Hematopoietic multipotent progenitor cell treated with erythropoietin and hydrocortisone succinate and interleukin-3 and kit ligand, for 6 days (in vitro differentiated cells): Measurements from ENCODE around the gene AP1M1.

ENCODE experiments used
- DNase-seq: peaks from one replicate; pipeline ENCODE4 v3.0.0-alpha.2; 2015

The AP1M1 gene

GRCh38 chr19:16185768-16186123 lies 12.0 kb upstream of the AP1M1 start:
- peak; percentile 69 for DNase-seq

- DNase-seq: no peak
These were observed 9.2 kb upstream of the AP1M1 start for GRCh38 chr19:16188521-16188920.

DNA sequence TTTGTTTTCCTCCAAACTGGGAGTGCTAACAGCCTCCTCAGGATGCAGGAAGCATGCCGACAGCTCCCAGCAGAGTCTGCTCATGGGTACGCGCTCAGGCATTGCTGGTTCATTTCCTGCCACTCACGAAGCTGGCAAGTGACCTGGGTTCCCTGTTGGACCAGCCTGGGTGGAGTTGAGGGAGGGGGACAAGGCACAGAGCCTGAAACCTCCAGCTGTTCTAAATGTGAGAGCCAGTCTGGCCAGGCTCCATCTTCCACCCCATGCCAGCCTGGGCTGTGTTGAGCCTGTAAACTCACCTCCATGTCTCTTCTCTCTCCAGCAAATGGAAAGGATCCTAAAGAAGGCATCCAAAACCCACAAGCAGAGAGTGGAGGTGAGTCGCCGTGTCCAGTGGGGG lies 7.5 kb upstream of the AP1M1 start:
- no peak for DNase-seq

GRCh38 chr19:16190736-16191135 lies 7.0 kb upstream of the AP1M1 start:
- no peak for DNase-seq

GRCh38 chr19:16191216-16191908 lies 6.3 kb upstream of the AP1M1 start:
- DNase-seq: no peak

- DNase-seq: no peak
These were observed 4.2 kb upstream of the AP1M1 start for GRCh38 chr19:16193466-16193865.

- DNase-seq: peak; percentile 93
These were observed 506 bp upstream of the AP1M1 start for GRCh38 chr19:16197188-16197621.

DNA sequence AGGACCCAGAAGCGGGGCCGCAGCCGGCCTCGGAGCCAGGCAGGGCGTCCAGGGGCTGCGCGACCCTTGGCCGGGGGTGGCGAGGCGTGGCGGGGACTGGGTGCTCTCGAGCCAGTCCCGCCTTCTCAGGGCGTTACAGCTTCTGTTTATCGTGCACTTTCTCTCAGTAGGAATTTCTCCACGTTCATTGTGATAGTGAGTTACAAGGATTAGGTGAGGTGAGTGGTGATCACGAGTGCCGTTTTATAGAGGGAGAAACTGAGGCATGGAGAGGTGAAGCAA lies 600 bp downstream of the AP1M1 start:
- peak; percentile 56 for DNase-seq

DNA sequence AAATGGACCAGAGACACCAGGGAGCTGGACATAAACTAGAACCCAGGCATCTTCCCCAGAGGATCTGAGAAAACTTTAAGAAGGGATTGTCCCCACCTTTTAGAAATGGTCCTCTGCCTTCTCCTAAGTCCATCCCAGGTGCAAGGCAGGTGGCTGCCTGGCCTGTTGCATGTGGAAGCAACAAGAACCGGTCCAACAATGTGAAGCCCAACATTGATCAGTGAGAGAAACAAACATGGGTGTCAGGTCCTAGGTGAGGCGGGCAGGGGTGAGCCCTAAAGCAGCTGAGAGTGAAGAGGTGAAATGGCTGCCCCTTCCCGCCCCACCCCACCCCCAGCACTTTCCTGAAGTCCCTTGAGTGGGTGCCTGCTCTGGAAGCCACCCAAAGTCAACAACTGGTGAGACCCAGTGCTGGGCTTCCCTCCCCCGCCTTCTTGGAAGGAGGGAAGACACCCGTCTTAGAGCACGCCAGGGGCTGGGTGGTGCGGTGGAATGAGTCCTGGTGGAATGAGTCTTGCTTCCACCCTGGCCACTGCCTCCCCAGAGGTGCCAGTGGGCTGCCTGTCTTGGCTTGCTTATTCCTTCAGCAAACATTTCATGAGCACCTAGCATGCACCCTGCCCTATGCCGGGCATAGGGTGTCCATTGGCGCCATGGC lies 1.7 kb downstream of the AP1M1 start:
- DNase-seq: no peak

DNA sequence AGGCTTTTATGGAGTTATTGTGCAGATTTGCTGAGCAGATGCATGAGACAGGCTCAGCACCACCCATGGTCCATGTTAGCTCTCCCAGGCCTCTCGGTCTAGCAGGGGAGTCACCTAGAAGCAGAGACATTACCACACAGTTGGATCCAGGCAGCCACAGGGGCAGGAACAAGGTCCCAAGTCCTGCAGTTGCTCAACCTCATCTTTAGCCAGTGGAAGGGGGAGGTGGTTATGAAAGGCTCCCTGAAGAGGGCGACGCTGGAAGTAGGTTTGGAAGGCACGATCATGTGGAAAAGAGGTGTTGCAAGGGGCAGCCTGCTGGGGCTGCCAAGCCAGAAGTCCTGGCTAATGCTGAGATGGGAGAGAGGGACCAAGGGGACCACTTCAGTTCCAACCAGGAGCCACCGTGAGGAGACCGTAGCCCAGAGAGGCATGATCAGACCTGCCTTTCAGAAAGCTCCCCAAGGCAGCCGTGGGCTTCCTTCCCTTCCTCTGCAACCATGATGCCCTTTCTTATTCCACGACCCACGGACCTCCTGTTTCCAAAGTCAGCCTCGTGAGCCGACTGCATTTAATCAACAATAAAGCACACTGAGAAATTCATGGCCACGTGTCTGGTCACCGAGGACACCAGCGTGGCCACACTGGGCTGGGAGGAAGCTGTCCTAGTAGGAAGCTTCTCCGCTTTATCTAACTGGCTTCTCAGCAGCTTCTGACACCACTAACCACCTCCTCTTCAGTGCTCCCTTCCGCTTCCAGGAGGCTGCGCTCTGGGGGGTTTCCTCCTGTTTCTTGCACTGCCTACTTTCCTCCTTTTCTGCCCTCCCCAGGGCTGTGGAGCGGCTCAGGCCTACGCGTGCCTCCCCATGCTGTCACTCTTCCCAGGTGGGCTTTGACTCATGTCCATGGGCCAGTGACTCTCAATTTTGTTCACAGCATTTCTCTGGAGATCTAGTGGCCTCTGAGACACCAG lies 2.6 kb downstream of the AP1M1 start:
- peak; percentile 27 for DNase-seq

- DNase-seq: no peak
These were observed 3.3 kb downstream of the AP1M1 start for GRCh38 chr19:16201011-16201391.

GRCh38 chr19:16202320-16203255 lies 4.9 kb downstream of the AP1M1 start:
- no peak for DNase-seq

GRCh38 chr19:16203256-16204004 lies 5.7 kb downstream of the AP1M1 start:
- DNase-seq: no peak

DNA sequence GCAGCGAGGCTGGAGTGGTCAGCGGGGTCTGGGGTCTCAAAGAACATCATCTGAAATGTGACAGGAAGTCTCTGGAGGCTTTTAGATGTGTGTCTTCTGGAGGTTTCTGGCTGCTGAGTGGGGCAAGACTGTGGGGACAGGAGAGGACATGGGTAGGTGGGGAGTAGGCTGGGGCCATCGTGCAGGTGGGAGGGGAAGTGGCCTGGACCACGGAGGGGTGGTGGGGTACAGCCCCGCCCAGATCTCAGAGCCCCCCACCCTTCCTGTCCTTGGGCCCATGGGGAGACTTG lies 6.2 kb downstream of the AP1M1 start:
- DNase-seq: no peak

- no peak for DNase-seq
These were observed 7.7 kb downstream of the AP1M1 start for GRCh38 chr19:16205205-16206045.

DNA sequence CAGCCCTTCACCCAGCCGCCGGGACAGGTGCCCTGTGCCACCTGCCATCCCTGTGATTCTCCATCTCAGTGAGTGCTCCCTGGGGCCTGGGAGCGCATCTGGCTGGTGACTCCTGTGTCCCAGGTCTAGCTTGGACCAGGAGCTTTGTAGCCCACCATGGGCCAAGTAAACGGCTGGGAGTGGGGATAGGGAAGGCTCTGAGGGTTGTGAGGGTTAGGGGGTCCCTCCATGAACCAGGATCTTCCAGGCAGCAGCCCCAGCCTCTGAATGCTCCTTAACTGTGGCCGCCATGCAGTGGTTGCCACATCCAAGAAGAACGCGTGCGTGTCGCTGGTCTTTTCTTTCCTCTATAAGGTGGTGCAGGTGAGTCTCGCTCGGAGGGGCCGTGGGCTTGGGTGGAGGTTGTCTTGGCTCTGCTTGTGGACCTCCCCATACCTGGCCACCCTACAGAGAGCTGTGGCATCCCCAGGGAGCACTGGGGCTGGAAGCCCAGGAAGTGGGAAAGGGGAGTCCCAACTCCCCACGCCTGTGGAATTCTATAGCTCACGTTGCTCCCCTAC lies 8.4 kb downstream of the AP1M1 start:
- no peak for DNase-seq

DNA sequence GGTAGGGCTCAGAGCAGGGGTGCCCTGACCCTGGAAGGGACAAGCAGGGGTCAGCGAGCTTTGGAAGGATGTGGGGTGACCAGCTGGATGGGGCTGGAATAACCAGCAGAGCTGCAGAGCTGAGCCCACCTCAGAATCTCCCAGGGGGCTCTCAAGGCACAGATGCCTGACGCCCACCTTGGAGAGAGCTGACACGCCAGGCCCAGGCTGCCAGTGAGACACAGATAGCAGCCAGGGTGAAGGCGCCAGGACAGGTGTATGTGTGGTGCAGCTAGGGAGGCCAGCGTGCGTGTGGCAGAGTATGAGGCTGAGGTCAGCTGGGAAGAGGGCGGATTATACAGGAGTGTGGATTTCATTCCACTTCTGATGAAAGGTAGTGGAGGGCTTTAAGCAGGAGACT lies 8.9 kb downstream of the AP1M1 start:
- DNase-seq: no peak

DNA sequence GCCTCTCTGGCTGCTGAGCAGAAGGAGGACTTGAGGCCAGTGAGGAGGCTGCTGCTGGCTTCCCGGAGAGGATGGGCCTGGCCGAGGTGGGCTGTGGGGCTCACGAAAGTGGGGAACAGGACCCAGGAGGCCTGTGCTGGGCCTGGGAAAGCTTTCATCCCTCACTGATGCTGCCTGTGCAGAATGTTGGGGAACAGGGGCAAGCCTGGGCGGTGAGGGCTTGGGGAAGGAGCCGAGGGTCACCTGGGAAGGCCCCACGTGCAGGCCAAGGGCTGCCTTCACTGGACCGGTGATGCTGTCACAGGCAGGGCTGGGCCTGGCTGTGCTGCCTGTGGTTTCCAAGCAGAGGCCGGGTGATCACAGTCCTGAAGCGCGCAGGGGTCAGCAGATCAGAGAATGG lies 9.4 kb downstream of the AP1M1 start:
- DNase-seq: no peak

GRCh38 chr19:16207490-16208025 lies 9.8 kb downstream of the AP1M1 start:
- no peak for DNase-seq

- DNase-seq: no peak
These were observed 10.5 kb downstream of the AP1M1 start for GRCh38 chr19:16208064-16208759.
